ENCODE results near the gene OBP2A.

DNA sequence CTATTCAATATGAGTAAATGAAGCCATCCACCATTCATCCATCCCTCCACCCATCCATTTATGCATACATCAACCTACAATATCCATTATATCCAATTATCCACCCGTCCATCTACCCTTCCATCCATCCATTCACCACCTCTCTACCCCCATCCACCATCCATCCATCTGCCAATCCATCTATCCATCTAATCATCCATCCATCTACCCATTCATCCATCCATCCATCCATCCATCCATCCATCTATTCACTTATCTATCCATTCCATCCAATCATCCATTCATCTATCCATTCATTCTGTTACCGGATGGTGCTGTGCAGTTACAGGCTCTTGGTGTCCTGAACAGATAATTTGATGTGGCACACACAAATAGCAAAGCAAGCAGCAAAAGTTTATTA lies 26.3 kb downstream of the OBP2A start:
- TF ChIP-seq CTCF (conservative IDR thresholded peaks at IDR 0.05 in 1 of 2, IDR thresholded peaks at IDR 0.05 in 1 of 2; ENCODE audit: low read depth in 1 of 2, low read length in 2 of 2) = no peak
- no peak for TF ChIP-seq EZH2 (IDR thresholded peaks at IDR 0.05; ENCODE audit: low read length, missing control alignments)

Data from fibroblast of lung (primary cell).